ENCODE results near the gene CAMTA1.

CAMTA1 gene

DNA sequence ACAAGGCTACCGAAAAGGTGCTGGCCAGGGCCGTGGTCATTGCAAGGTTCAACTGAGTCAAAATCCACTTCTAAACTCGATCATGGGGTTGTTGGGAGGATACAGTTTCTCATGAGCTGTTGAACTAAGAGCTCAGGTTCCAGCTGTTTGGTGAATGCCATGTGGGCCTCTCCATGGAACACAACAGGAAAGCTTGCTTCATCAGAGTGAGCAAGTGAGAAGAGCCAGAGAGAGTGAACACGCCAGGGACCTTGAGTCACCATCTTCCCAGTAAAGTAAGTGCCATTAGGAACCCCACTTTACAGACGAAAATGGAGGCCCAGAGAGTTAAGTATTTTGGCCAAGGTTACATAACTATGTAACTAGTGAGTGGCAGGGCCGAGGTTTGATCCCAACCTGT, 510.7 kb downstream of the CAMTA1 start:
- TF ChIP-seq, protein P1, sequence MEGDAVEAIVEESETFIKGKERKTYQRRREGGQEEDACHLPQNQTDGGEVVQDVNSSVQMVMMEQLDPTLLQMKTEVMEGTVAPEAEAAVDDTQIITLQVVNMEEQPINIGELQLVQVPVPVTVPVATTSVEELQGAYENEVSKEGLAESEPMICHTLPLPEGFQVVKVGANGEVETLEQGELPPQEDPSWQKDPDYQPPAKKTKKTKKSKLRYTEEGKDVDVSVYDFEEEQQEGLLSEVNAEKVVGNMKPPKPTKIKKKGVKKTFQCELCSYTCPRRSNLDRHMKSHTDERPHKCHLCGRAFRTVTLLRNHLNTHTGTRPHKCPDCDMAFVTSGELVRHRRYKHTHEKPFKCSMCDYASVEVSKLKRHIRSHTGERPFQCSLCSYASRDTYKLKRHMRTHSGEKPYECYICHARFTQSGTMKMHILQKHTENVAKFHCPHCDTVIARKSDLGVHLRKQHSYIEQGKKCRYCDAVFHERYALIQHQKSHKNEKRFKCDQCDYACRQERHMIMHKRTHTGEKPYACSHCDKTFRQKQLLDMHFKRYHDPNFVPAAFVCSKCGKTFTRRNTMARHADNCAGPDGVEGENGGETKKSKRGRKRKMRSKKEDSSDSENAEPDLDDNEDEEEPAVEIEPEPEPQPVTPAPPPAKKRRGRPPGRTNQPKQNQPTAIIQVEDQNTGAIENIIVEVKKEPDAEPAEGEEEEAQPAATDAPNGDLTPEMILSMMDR (IDR thresholded peaks at IDR 0.05; ENCODE audit: low read depth, low read length) = no peak
- no peak overlapping the region for H3K4me3 ChIP-seq (ENCODE audit: low read depth, low read length)

DNA sequence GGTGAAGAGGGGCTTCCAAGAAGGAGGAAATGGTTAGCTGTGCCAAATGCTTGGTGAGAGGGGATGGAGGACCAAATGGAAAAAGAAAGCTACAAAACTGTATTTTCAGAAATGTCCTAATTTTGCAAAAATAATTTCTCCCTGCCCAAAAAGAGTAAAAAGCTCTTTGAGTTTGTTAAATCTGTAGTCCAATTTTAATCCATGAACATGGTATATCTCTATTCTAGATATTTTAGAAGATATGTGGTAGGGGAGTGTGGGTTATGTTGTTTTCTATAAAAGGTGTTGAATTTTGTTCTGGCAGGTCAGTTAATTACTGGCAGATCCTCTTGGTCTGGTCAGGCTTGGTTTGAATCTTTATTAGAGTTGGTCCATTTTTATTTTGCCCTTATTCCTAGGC, 511.7 kb downstream of the CAMTA1 start:
- TF ChIP-seq, protein P1 (IDR thresholded peaks at IDR 0.05; ENCODE audit: low read depth, low read length) = no peak
- H3K4me3 ChIP-seq (ENCODE audit: low read depth, low read length) = no peak overlapping the region

DNA sequence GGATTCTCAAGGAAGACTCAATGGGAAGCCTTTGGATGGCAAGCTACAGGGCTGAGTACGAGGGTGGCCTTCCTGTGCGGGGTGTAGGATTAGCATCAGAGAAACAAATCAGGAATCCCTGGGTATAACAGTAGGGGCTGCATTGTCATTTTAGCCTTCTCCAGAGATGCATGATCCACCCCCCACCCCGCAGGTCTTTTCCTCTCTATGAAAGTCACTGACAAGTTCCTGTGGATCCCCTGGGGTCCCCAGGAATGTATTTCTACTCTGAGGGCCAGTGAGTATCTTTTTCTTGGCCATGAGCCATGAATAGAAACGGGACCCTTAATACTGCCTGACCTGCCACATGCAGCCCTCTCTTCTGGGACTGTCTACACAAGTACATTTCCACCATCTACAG, 512.9 kb downstream of the CAMTA1 start:
- TF ChIP-seq, protein P1 (IDR thresholded peaks at IDR 0.05; ENCODE audit: low read depth, low read length) = no peak
- no peak overlapping the region for H3K4me3 ChIP-seq (ENCODE audit: low read depth, low read length)

DNA sequence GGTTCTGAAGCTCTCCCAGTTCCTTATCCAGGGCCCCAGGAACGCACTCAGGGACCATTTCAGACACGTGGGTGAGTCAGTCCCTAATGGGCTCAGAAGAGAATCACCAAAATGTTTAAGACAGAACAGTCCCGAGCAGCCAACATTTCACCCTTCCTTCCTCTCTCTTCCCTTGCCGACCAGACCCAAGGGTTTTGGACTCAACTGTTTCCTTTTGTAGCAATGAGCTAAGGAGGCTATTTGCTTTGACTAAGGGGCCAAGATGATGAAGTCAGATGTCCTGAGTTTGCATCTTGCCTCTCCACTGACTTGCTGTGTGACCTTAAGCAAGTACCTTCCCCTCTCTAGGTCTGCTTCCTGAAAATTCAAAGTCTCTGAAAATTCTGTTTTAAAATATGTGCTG, 513.5 kb downstream of the CAMTA1 start:
- 0 out of 2 replicates have a peak overlapping the region, but pooled peaks have one; percentile 16 for H3K4me3 ChIP-seq (ENCODE audit: low read depth, low read length)
- TF ChIP-seq, protein P1 (IDR thresholded peaks at IDR 0.05; ENCODE audit: low read depth, low read length) = no peak

DNA sequence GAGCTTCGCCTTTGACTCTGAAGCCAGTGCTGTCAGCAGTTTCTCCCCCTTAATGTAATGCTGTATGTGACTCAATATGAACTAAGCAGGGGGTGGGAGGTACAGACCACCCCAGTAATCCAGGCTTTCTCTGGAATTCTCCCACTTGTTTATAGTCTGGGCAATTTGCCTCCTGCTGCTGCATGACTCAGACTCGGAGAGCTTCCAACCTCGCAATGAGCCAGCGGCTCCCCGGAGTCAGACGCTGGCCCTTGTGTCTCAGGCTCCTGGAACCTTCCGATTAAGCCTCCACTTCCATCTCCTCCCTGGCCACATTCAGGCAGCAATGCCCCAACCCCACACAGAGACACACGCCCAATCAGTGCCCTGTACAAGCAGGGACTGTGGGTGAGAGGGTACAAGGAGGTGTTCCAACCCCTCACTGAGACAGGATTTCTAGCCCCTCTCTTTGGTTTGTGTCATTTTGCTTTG, 514.1 kb downstream of the CAMTA1 start:
- peak overlapping the region; percentile 28 for H3K4me3 ChIP-seq (ENCODE audit: low read depth, low read length)
- TF ChIP-seq, protein P1 (IDR thresholded peaks at IDR 0.05; ENCODE audit: low read depth, low read length) = no peak

DNA sequence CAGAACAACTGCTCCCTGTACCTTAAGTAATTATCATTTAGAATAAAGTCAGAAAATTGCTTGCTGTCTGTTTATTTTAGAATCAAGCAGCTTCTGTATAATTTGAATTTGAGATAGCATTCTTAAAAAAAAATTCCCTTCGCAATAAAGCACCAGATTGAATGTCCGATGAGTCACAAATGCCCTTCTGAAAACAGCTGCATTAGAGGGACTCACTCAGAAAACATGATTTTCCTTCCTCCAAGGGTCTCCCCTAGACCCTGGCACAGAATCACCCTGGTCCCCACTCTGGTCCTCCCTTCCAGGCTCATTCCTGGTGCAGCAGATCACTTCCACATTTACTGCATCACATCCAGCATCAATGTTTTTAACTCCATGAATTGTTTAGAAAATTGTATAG, 514.7 kb downstream of the CAMTA1 start:
- H3K4me3 ChIP-seq (ENCODE audit: low read depth, low read length) = peak overlapping the region; percentile 28
- TF ChIP-seq, protein P1 (IDR thresholded peaks at IDR 0.05; ENCODE audit: low read depth, low read length) = no peak

DNA sequence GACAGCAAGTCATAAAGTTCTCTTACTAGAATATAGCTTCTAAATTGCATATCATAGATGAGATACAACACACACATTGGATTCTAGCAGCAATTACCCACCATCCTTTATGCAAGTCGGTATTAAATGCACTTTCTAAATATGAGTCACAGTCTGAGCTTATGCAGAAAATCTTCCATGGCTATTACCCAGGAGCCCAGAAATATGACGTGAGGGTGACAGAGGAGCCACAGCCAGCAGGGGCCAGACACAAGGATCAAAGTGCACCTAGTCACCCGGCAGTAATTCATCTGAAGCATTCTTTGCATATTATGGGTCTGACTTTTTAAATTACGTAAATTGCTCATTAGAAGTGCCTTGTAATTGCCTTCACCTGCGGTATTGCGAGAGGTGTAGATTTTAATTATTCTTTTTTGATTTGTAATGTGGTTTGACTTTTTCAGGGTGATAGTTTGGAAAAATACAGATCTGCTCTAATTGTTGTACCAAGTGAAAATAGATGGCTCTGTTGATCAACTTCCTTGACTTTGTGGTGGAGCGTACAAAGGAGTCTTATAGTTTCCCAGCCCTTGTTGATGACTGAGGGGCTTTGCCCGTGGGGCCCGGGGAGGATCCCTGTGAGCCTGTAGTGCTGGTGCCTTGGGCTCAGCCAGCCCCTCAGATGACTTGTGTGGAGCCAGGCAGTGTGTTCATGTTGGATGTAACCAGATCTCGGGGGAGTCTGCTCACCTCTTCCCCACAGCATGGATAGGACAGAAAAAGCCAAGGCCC, 515.8 kb downstream of the CAMTA1 start:
- no peak overlapping the region for H3K4me3 ChIP-seq (ENCODE audit: low read depth, low read length)
- TF ChIP-seq, protein P1 (IDR thresholded peaks at IDR 0.05; ENCODE audit: low read depth, low read length) = no peak

All from WI38 (cell line).